ENCODE results near the gene MYBPC3.

The MYBPC3 gene

GRCh38 chr11:47314992-47315391 is 37.5 kb downstream of the MYBPC3 start:
- no peak for FAIRE-seq

DNA sequence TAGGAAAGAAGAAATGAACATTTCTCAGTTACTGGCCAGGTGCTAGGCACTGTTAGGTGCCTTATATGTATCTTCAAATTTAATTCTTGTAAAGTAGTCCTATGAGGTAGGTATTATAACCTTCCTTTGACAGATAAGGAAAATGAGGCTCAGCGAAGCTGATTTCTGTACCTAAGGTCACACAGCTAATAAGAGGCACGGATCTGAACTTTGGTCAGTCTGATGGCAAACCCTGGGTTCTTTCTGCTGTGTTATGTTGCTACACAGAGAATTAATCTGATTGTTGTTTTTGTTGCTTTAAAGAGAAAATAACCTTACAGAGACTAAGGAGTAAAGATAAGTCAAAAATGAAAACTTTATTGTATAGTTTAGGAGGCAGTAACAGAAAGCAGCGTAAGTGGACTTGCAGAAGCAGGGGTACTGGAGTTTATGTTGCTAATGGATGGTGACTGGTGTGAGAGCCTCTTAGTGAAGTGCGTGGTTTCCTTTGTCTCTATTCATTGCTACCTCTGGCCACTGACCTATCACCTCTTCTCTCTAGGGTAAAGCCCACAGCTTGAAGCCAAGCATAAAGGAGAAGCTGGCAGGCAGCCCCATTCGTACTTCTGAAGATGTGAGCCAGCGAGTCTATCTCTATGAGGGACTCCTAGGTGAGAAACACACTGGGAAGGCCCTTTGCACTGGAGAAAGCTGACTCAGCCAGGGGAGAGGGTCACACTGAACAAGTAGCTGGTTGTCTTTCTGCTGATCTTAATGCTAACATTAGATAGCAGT is 44.3 kb downstream of the MYBPC3 start:
- no peak for FAIRE-seq

- FAIRE-seq = no peak
Measured at GRCh38 chr11:47306484-47306844, 46.0 kb downstream of the MYBPC3 start.

DNA sequence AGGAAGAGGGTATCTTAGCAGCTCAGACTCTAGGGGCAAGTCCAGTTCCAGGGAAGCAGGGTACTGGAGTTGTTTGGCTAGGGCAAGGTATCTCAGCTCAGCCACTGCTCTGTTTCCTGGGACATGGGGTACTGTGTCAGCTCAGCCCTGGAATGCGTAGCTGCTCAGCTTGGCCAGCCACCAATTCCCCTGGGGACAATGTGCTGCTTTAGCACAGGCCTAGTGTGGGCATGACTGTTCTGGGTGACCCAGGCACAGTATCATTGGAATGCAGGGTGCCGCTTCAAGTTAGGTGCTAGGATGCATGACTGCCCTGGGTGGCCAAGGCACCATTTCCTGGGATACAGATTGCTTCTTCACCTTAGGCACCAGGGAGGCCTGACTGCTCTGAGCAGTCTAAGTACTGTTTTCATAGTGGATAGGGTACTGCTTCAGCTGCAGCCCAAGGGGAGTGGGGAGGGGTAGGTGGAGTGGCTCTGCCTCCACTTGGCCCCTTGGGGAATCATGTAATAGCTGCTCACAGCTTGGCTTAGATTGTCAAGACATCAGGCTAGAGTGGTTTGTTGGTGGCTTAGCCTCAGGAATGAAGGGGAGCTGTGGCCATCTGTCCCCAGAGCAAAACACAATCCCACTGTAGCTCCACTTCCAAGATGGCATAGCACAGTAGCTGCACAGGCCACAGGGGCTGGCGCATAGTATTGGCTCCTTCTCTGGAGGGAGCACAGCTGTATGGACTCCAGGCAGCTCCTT is 46.6 kb downstream of the MYBPC3 start:
- no peak for FAIRE-seq

GRCh38 chr11:47302853-47303252 is 49.6 kb downstream of the MYBPC3 start:
- FAIRE-seq = no peak

DNA sequence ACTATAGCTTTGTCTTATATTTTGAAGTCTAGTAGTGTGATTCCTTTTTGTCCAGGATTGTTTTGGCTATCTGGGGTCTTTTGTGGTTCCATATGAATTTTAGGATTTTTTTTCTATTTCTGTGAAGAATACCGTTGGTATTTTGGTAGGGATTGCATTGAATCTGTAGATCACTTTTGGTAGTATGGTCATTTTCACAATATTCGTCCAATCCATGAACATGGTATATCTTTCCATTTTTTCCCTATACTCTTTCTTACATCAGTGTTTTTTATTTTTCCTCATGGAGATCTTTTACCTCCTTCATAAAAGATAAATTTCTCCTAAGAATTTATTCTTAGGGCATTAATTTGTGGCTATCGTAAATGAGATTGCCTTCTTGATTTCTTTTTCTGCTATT is 53.4 kb downstream of the MYBPC3 start:
- FAIRE-seq = no peak

GRCh38 chr11:47296045-47296444 is 56.5 kb downstream of the MYBPC3 start:
- no peak for FAIRE-seq

DNA sequence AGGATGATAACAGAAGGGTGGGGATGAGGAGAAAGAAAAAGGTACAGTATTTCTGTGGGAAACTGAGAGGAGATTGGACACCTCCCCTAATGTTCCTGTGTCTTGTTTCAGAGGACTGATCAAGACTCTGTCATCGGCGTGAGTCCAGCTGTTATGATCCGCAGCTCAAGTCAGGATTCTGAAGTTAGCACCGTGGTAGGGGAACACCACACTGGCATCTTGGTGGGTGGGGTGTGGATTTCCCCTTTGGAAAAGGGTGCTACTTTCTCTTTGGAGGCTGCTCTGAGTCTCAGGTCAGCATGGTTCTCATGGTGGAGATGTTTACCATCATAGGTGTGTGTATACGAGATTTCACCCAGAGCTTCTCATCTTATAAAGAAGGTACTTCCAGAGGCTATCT is 57.1 kb downstream of the MYBPC3 start:
- no peak for FAIRE-seq

GRCh38 chr11:47289856-47290255 is 62.6 kb downstream of the MYBPC3 start:
- no peak for FAIRE-seq

GRCh38 chr11:47288066-47288465 is 64.4 kb downstream of the MYBPC3 start:
- FAIRE-seq = no peak

- FAIRE-seq = no peak
Measured at GRCh38 chr11:47285969-47286770, 66.3 kb downstream of the MYBPC3 start.

DNA sequence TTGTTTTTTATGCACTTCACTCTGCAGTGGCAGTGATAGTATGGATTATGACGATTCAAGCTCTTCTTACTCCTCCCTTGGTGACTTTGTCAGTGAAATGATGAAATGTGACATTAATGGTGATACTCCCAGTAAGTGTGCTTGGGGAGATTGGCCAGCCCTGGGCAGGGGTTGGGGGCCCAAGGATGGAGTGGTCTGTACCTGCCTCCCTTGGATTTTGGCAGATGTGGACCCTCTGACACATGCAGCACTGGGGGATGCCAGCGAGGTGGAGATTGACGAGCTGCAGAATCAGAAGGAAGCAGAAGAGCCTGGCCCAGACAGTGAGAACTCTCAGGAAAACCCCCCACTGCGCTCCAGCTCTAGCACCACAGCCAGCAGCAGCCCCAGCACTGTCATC is 68.4 kb downstream of the MYBPC3 start:
- FAIRE-seq = no peak

- no peak for FAIRE-seq
Measured at GRCh38 chr11:47282462-47282861, 70.0 kb downstream of the MYBPC3 start.
